H1 (cell line): ENCODE results near the gene PCED1B. TPM values are rescaled to one million over a fixed set of nuclear protein-coding genes. Genes with fewer than 3 reads are reported as not detected.

Experiments
- CTCF ChIA-PET: fragments of 300-600 bp; sonication (Branson Sonifier 250); formaldehyde crosslinking; loops from one replicate; lab custom pipeline; 2021; ENCODE audit not compliant: partially characterized antibody; lab: Charles Lee
- POLR2A ChIA-PET: fragments of 300-600 bp; sonication (Branson Sonifier 250); formaldehyde crosslinking; loops from one replicate; lab custom pipeline; 2021; ENCODE audit warnings: inconsistent platforms; ENCODE audit not compliant: partially characterized antibody; lab: Charles Lee
- DNase-seq, 2 experiments: peaks; one replicate each; pipeline versions ENCODE4 v3.0.0 to v3.0.0-alpha.2; 2010 to 2022; ENCODE audit warnings: low spot score in 2 of 2, low read depth in 1 of 2, mixed read lengths in 1 of 2
- FAIRE-seq: peaks from 2 replicates; lab custom pipeline; 2011; peaks lifted over from hg19 to GRCh38; lab: Jason Lieb, UNC
- H2AFZ ChIP-seq: 2 replicates; pipeline ENCODE4 v1.8.1; 2012; ENCODE audit warnings: low read length, inconsistent platforms
- H2AK5ac ChIP-seq: 2 replicates; pipeline ENCODE4 v1.6.1; 2013; ENCODE audit warnings: low read depth, low read length
- H2BK120ac ChIP-seq: replicated peaks from 2 replicates; pipeline ENCODE3; 2013; ENCODE audit warnings: low read depth, low read length, inconsistent platforms
- H2BK12ac ChIP-seq: 2 replicates; pipeline ENCODE4 v1.6.1; 2013; ENCODE audit warnings: low read depth, low read length
- H2BK15ac ChIP-seq: 2 replicates; pipeline ENCODE4 v1.6.1; 2013; ENCODE audit warnings: low read length
- H2BK20ac ChIP-seq: 2 replicates; pipeline ENCODE4 v1.6.1; 2013; ENCODE audit warnings: low read length
- H2BK5ac ChIP-seq: 2 replicates; pipeline ENCODE4 v1.6.1; 2013; ENCODE audit warnings: low read depth, low read length
- H3K14ac ChIP-seq: 2 replicates; pipeline ENCODE4 v1.6.1; 2013; ENCODE audit warnings: inconsistent platforms; ENCODE audit not compliant: insufficient read length
- H3K18ac ChIP-seq: 2 replicates; pipeline ENCODE4 v1.6.1; 2013; ENCODE audit warnings: low read length; ENCODE audit errors: extremely low read depth
- H3K23ac ChIP-seq: 2 replicates; pipeline ENCODE4 v1.6.1; 2013; ENCODE audit warnings: inconsistent platforms; ENCODE audit not compliant: insufficient read length
- H3K23me2 ChIP-seq: 2 replicates; pipeline ENCODE4 v1.6.1; 2013; ENCODE audit warnings: low read depth, low read length
- H3K27ac ChIP-seq: 2 replicates; pipeline ENCODE4 v1.6.1; 2011; ENCODE audit warnings: low read depth, low read length, inconsistent platforms
- H3K27me3 ChIP-seq, 4 experiments: replicated peaks in 1 of 4; 1 replicate in 1 of 4; 2 replicates in 3 of 4; pipeline versions ENCODE4 v1.6.1 to v1.8.1; 2011 to 2013; ENCODE audit warnings: low read length in 3 of 4, mild to moderate bottlenecking in 3 of 4, inconsistent platforms in 2 of 4, mixed read lengths in 2 of 4, moderate library complexity in 1 of 4; ENCODE audit not compliant: control insufficient read depth in 3 of 4, insufficient read depth in 3 of 4; ENCODE audit errors: extremely low read depth in 1 of 4
- H3K36me3 ChIP-seq, 4 experiments: 2 replicates each; pipeline versions ENCODE4 v1.6.1 to v1.8.1; 2011 to 2013; ENCODE audit warnings: mild to moderate bottlenecking in 4 of 4, low read length in 3 of 4, moderate library complexity in 2 of 4, control low read depth in 1 of 4, inconsistent platforms in 1 of 4; ENCODE audit not compliant: insufficient read depth in 4 of 4, control insufficient read depth in 2 of 4
- H3K4ac ChIP-seq: replicated peaks from 2 replicates; pipeline ENCODE3; 2013; ENCODE audit warnings: low read length, low read depth, mixed read lengths, inconsistent platforms; ENCODE audit not compliant: insufficient read length
- H3K4me1 ChIP-seq, 4 experiments: replicated peaks in 1 of 4; 1 replicate in 1 of 4; 2 replicates in 3 of 4; pipeline versions ENCODE4 v1.6.1 to v1.8.1; 2011 to 2013; ENCODE audit warnings: low read length in 3 of 4, inconsistent platforms in 2 of 4, mixed read lengths in 1 of 4; ENCODE audit not compliant: insufficient read depth in 4 of 4, control insufficient read depth in 3 of 4
- H3K4me2 ChIP-seq, 2 experiments: 2 replicates each; pipeline versions ENCODE4 v1.6.1 to v1.8.1; 2011 to 2013; ENCODE audit warnings: low read depth in 2 of 2, low read length in 2 of 2, control low read depth in 1 of 2, inconsistent platforms in 1 of 2, mild to moderate bottlenecking in 1 of 2; ENCODE audit not compliant: insufficient read depth in 1 of 2
- H3K4me3 ChIP-seq, 4 experiments: fragments of 200-600, 300-600 bp in 1 of 4; sonication (generic), shearing (Covaris generic), sonication (Bioruptor Twin) in 1 of 4; 2 replicates each; pipeline versions ENCODE4 v1.5.1 to v1.8.1; 2011 to 2016; ENCODE audit warnings: low read length in 4 of 4, low read depth in 3 of 4, control low read depth in 2 of 4, inconsistent platforms in 2 of 4, mild to moderate bottlenecking in 2 of 4, mixed read lengths in 1 of 4, moderate library complexity in 1 of 4; ENCODE audit not compliant: insufficient read depth in 2 of 4; ENCODE audit errors: extremely low read depth in 1 of 4
- H3K56ac ChIP-seq: replicated peaks from 2 replicates; pipeline ENCODE3; 2013; ENCODE audit warnings: low read depth, mild to moderate bottlenecking, mixed read lengths, low read length, inconsistent platforms; ENCODE audit not compliant: insufficient read length
- H3K79me1 ChIP-seq: 2 replicates; pipeline ENCODE4 v1.6.1; 2013; ENCODE audit warnings: low read depth, low read length, control low read depth
- H3K79me2 ChIP-seq, 2 experiments: 2 replicates each; pipeline versions ENCODE4 v1.6.1 to v1.8.1; 2012 to 2013; ENCODE audit warnings: low read length in 2 of 2, mild to moderate bottlenecking in 2 of 2, inconsistent platforms in 1 of 2; ENCODE audit not compliant: insufficient read depth in 2 of 2, control insufficient read depth in 1 of 2
- H3K9ac ChIP-seq, 4 experiments: replicated peaks in 1 of 4; 1 replicate in 1 of 4; 2 replicates in 3 of 4; pipeline versions ENCODE4 v1.6.1 to v1.8.1; 2011 to 2013; ENCODE audit warnings: low read depth in 3 of 4, low read length in 3 of 4, control low read depth in 2 of 4, mild to moderate bottlenecking in 2 of 4, moderate library complexity in 2 of 4, inconsistent platforms in 1 of 4; ENCODE audit errors: extremely low read depth in 1 of 4
- H3K9me3 ChIP-seq, 2 experiments: 2 replicates each; pipeline versions ENCODE4 v1.6.1 to v1.8.1; 2012 to 2013; ENCODE audit warnings: mild to moderate bottlenecking in 2 of 2, moderate library complexity in 2 of 2, control low read depth in 1 of 2, inconsistent platforms in 1 of 2, low read depth in 1 of 2, low read length in 1 of 2, mixed read lengths in 1 of 2; ENCODE audit not compliant: insufficient read depth in 2 of 2
- H4K20me1 ChIP-seq, 2 experiments: replicated peaks in 1 of 2; 2 replicates each; pipeline versions ENCODE3 to v1.8.1; 2011 to 2013; ENCODE audit warnings: inconsistent platforms in 2 of 2, low read length in 2 of 2, mild to moderate bottlenecking in 1 of 2; ENCODE audit not compliant: insufficient read depth in 2 of 2, control insufficient read depth in 1 of 2
- H4K5ac ChIP-seq: 2 replicates; pipeline ENCODE4 v1.6.1; 2013; ENCODE audit warnings: low read length, low read depth, mixed read lengths, inconsistent platforms; ENCODE audit not compliant: insufficient read length
- H4K8ac ChIP-seq: 2 replicates; pipeline ENCODE4 v1.8.0; 2013; ENCODE audit warnings: mild to moderate bottlenecking, moderate library complexity, low read length, inconsistent platforms; ENCODE audit not compliant: insufficient read depth; ENCODE audit errors: extremely low read depth
- H4K91ac ChIP-seq: replicated peaks from 2 replicates; pipeline ENCODE3; 2013; ENCODE audit warnings: low read length, mixed read lengths, inconsistent platforms; ENCODE audit not compliant: insufficient read length
- ATF2 ChIP-seq: IDR thresholded peaks from 2 replicates; pipeline ENCODE4 v1.6.1; 2012; ENCODE audit warnings: low read length, inconsistent platforms
- FOSL1 ChIP-seq: IDR thresholded peaks from 2 replicates; pipeline ENCODE4 v1.6.1; 2011; ENCODE audit warnings: mild to moderate bottlenecking, low read depth, low read length, moderate library complexity; ENCODE audit not compliant: insufficient read depth
- RAD21 ChIP-seq, 2 experiments: IDR thresholded peaks in 1 of 2; conservative IDR thresholded peaks in 1 of 2; 2 replicates each; pipeline ENCODE4 v1.6.1; 2011; ENCODE audit warnings: low read depth in 2 of 2, low read length in 2 of 2, improper control_type of control experiment in 1 of 2, inconsistent platforms in 1 of 2, mild to moderate bottlenecking in 1 of 2, moderate library complexity in 1 of 2
- SP2 ChIP-seq: IDR thresholded peaks from 2 replicates; pipeline ENCODE4 v1.6.1; 2012; ENCODE audit warnings: mild to moderate bottlenecking, low read length, inconsistent platforms
- SP4 ChIP-seq: IDR thresholded peaks from 2 replicates; pipeline ENCODE4 v1.6.1; 2012; ENCODE audit warnings: low read length, inconsistent platforms
- WGBS, 2 experiments: shearing (Covaris generic) in 1 of 2; methylation state at CpG; one replicate each; pipeline versions ENCODE4 v1.1.6 to v1.1.7; 2013 to 2015; ENCODE audit warnings: low lambda C conversion rate in 2 of 2, mixed read lengths in 2 of 2, inconsistent platforms in 1 of 2, low coverage in 1 of 2, missing lambda C conversion rate in 1 of 2; ENCODE audit not compliant: insufficient replicate concordance in 2 of 2, insufficient coverage in 1 of 2, insufficient read length in 1 of 2; ENCODE audit errors: extremely low coverage in 1 of 2, missing lambda C conversion rate in 1 of 2; 5-methylcytosine and 5-hydroxymethylcytosine counted together
- polyA plus RNA-seq, 7 experiments: library from polyadenylated mRNA; depleted of rRNA in 3 of 7; stranded (reverse) in 5 of 7; unstranded in 2 of 7; fragments of >200 nt in 5 of 7; fragments of 200-250 nt in 2 of 7; gene quantifications; 1 replicate in 5 of 7; 2 replicates in 1 of 7; 4 replicates in 1 of 7; pipeline versions ENCODE4 v1.2.1 to v1.2.3, GENCODE V29; 2011 to 2013; ENCODE audit warnings: missing spikeins in 2 of 7, mixed read lengths in 2 of 7
- total RNA-seq: library from RNA; stranded (reverse); fragmentation: NEBNext Ultra II Directional; extraction: Animal tissue kit (Norgen Biotek cat#: 25700); gene quantifications from 2 replicates; pipeline ENCODE4 v1.2.1, GENCODE V29; 2021

Gene PCED1B
- total and polyA plus RNA-seq, 2 of the 8 experiments (the other 6 are each of a cell fraction or from before 2014, with no cell fraction given), result 4.7 to 5.4 TPM

GRCh38 chr12:47209014-47209413, 129.6 kb downstream of the PCED1B start:
- FAIRE-seq, result no peak

More at GRCh38 chr12:47209014-47209413, 129.6 kb downstream of the PCED1B start:
- H3K14ac ChIP-seq, result no peak overlapping the region
- ChIA-PET POLR2A (interaction anchor here (0.9 kb wide), 1 partner anchor 14 kb away, joined by 3 read pairs; no protein-coding TSS in a partner anchor), CTCF (no interaction called here)
- no peak overlapping the region for H3K4me2 ChIP-seq
- H3K23ac ChIP-seq, result no peak overlapping the region
- no peaks in the 10 kb centered on the region for H3K79me2 ChIP-seq
- H2BK5ac ChIP-seq, result no peak overlapping the region; the same call in 1 of the 2 replicates
- no peak overlapping the region for H3K56ac ChIP-seq
- no peak overlapping the region for H4K5ac ChIP-seq
- H3K23me2 ChIP-seq, result no peaks in the 10 kb centered on the region
- H2BK15ac ChIP-seq, result 0 out of 2 replicates have a peak overlapping the region, but pooled peaks have one; percentile 19
- H3K27me3 ChIP-seq, result no peaks in the 10 kb centered on the region
- H2BK20ac ChIP-seq, result peak overlapping the region; percentile 84; the same call in 1 of the 2 replicates
- DNase-seq, result no peak
- 86% methylated on average over 6 of the region's 6 CpGs; no CpG with 5 or more reads in 1 of the 2 experiments for WGBS, 2 experiments
- H2AFZ ChIP-seq, result no peak overlapping the region
- no peak overlapping the region for H4K91ac ChIP-seq
- H3K27ac ChIP-seq, result no peak overlapping the region
- H3K4me3 ChIP-seq, result no peak overlapping the region
- no peak overlapping the region for H2BK120ac ChIP-seq
- H3K79me1 ChIP-seq, result no peaks in the 10 kb centered on the region
- H4K8ac ChIP-seq, result no peak overlapping the region
- H3K9ac ChIP-seq, result no peak overlapping the region
- H3K18ac ChIP-seq, result no peak overlapping the region; the same call in 1 of the 2 replicates
- no peak overlapping the region for H2AK5ac ChIP-seq
- no peaks in the 10 kb centered on the region for H3K9me3 ChIP-seq
- H2BK12ac ChIP-seq, result no peak overlapping the region
- H3K36me3 ChIP-seq, result no peaks in the 10 kb centered on the region
- TF ChIP-seq FOSL1, result no peak
- TF ChIP-seq SP2, result no peak
- TF ChIP-seq RAD21 (IDR thresholded peaks at IDR 0.05 in 1 of 2, conservative IDR thresholded peaks at IDR 0.05 in 1 of 2; ENCODE audit: low read depth in 2 of 2, low read length in 2 of 2), result no peak
- TF ChIP-seq SP4, result no peak
- no peak for TF ChIP-seq ATF2
- no peaks in the 10 kb centered on the region for H4K20me1 ChIP-seq
- H3K4me1 ChIP-seq, result peaks cover 0 to 15% (median 8%) of the 10 kb centered on the region in 4 experiments; a peak in 4 of 7 replicates
- no peak overlapping the region for H3K4ac ChIP-seq
